ENCODE data around the gene HNRNPR. TPM values are rescaled to one million over a fixed set of nuclear protein-coding genes. Genes with fewer than 3 reads are reported as not detected.
A peak's percentile ranks its signal among the peaks of the same experiment; 100 is the strongest.

The HNRNPR gene
- total RNA-seq, 1 experiment from 2014 or later, result 152 TPM

- Mint-ChIP-seq H3K36me3 (ENCODE audit: insufficient read depth, unreplicated experiment) (peaks cover 9% of the 10 kb centered on the region), H3K4me1 (ENCODE audit: insufficient read depth, unreplicated experiment) (peaks cover 20% of the 10 kb centered on the region), H3K9me3 (ENCODE audit: unreplicated experiment) (no peaks in the 10 kb centered on the region), H3K27me3 (ENCODE audit: insufficient read depth, unreplicated experiment) (no peaks in the 10 kb centered on the region), H3K4me3 (ENCODE audit: unreplicated experiment) (no peak overlapping the region), H3K27ac (ENCODE audit: low read depth, unreplicated experiment) (no peak overlapping the region)
- ChIA-PET CTCF (interaction anchor here (0.7 to 1.6 kb wide), 3 partner anchors 11 to 19 kb away, joined by 5 to 6 read pairs (median 6); no protein-coding TSS in a partner anchor), POLR2A (interaction anchor here (2.1 to 12.1 kb wide), 2 partner anchors 17 to 58 kb away, joined by 90 to 335 read pairs; partner anchors contain the start of gene ZNF436)
- intact Hi-C loops (cut with micrococcal nuclease), result no loop called here
- BruUV-seq (replicated peaks), result no TSS peak
- no peak for TF ChIP-seq CTCF (IDR thresholded peaks at IDR 0.05; ENCODE audit: unreplicated experiment)
- no peak for DNase-seq (ENCODE audit: unreplicated experiment)
Observed at GRCh38 chr1:23345920-23346319, 1.8 kb upstream of the HNRNPR start.

- Mint-ChIP-seq H3K36me3 (ENCODE audit: insufficient read depth, unreplicated experiment) (peaks cover 14% of the 10 kb centered on the region), H3K9me3 (ENCODE audit: unreplicated experiment) (no peaks in the 10 kb centered on the region), H3K4me1 (ENCODE audit: insufficient read depth, unreplicated experiment) (peaks cover 29% of the 10 kb centered on the region), H3K4me3 (ENCODE audit: unreplicated experiment) (peak overlapping the region; percentile 77), H3K27me3 (ENCODE audit: insufficient read depth, unreplicated experiment) (no peaks in the 10 kb centered on the region), H3K27ac (ENCODE audit: low read depth, unreplicated experiment) (peak overlapping the region; percentile 76)
- no peak for TF ChIP-seq CTCF (IDR thresholded peaks at IDR 0.05; ENCODE audit: unreplicated experiment)
- intact Hi-C loops (cut with micrococcal nuclease), result loop anchor here (1.0 to 5.0 kb wide), 3 partner anchors 23 to 192 kb away; no protein-coding TSS in a partner anchor
- TSS peak; percentile 89 for BruUV-seq (replicated peaks)
- ChIA-PET POLR2A (interaction anchor here (0.7 to 12.1 kb wide), 27 partner anchors 10 to 293 kb away, joined by 3 to 335 read pairs (median 5); partner anchors contain the start of genes E2F2, LUZP1 and ZNF436), CTCF (interaction anchor here (0.8 to 1.6 kb wide), 4 partner anchors 15 to 59 kb away, joined by 4 to 18 read pairs (median 6); no protein-coding TSS in a partner anchor)
- no peak for DNase-seq (ENCODE audit: unreplicated experiment)
Observed at GRCh38 chr1:23344987-23345472, 946 bp upstream of the HNRNPR start.

DNA sequence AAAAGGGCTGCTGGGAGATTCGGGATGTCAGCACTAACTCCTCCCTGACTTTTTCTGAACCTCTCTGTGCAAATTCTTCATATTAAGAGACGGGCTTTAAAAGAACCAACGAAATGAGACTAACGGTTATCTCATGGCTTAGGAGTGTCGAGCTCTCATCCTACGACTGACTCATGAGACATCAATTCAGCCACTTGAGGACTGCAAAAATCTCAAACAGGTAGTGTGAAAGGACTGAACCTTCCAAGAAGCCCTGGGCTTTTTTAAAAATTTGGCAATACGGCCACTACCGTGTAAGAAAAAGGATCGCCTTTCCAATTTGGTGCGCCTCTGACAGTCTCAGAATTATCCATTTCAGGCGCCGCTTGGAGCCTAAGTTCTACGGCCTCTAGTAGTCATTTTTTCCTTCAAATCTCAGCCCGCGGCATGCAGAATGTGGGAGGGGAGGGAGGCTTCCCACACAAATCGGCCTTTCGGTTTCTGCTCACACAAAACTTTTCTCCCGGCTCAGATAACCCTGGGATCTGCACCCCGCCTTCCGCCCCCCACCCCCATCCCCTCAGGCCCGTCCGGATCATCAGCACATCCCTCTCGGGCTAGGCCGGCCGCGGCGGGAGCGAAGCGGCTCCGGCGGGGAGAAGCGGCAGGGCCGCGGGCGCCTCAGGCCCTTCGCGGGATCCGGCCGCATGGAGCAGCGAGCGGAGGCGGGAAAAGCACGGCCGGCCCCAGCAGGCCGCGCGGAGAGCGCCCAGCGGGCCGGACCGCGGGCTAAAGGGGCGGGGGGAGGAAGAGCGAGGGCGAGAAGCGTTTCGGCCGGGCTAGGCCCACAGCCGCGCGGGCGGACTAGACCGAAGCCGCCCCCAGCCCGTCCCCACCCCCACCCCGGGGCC lies 618 bp downstream of the HNRNPR start:
- H3K9me3 Mint-ChIP-seq (ENCODE audit: unreplicated experiment), result no peaks in the 10 kb centered on the region
- H3K27ac Mint-ChIP-seq (ENCODE audit: low read depth, unreplicated experiment), result peak overlapping the region; percentile 76
- TSS peak; percentile 31 for BruUV-seq (replicated peaks)
- peak overlapping the region; percentile 77 for H3K4me3 Mint-ChIP-seq (ENCODE audit: unreplicated experiment)
- CTCF ChIA-PET, result interaction anchor here (0.7 to 4.6 kb wide), 3 partner anchors 43 to 61 kb away, joined by 4 to 21 read pairs (median 18); no protein-coding TSS in a partner anchor
- no peaks in the 10 kb centered on the region for H3K27me3 Mint-ChIP-seq (ENCODE audit: insufficient read depth, unreplicated experiment)
- peaks cover 42% of the 10 kb centered on the region for H3K4me1 Mint-ChIP-seq (ENCODE audit: insufficient read depth, unreplicated experiment)
- intact Hi-C loops (cut with micrococcal nuclease), result loop anchor here (1.0 to 5.0 kb wide), 4 partner anchors 25 to 194 kb away; no protein-coding TSS in a partner anchor
- POLR2A ChIA-PET, result interaction anchor here (0.7 to 12.1 kb wide), 31 partner anchors 10 to 348 kb away, joined by 3 to 335 read pairs (median 5); partner anchors contain the start of genes ASAP3, LUZP1, RPL11 and ZNF436
- H3K36me3 Mint-ChIP-seq (ENCODE audit: insufficient read depth, unreplicated experiment), result peaks cover 25% of the 10 kb centered on the region
- peak; percentile 57 for DNase-seq (ENCODE audit: unreplicated experiment)
- no peak for TF ChIP-seq CTCF (IDR thresholded peaks at IDR 0.05; ENCODE audit: unreplicated experiment)

Data from MCF 10A (cell line).